Stomach smooth muscle (tissue), 2 donors: ENCODE measurements around the gene IL22.
"Not testable (repeated sequence)": the region's sequence is repeated elsewhere in the genome, so short reads cannot be mapped to it uniquely, and the experiment has no call there.

Experiments
- H3K27ac ChIP-seq: one replicate; pipeline ENCODE4 v1.7.0; 2013; ENCODE audit warnings: mild to moderate bottlenecking, low read length, inconsistent platforms
- H3K27me3 ChIP-seq, 2 donors: one replicate each; pipeline ENCODE4 v1.7.0; 2013; ENCODE audit warnings: low read length in 2 of 2; ENCODE audit not compliant: insufficient read depth in 2 of 2, control insufficient read depth in 1 of 2
- H3K36me3 ChIP-seq, 2 donors: one replicate each; pipeline ENCODE4 v1.7.0; 2013; ENCODE audit warnings: low read length in 2 of 2; ENCODE audit not compliant: control insufficient read depth in 2 of 2, insufficient read depth in 2 of 2
- H3K4me1 ChIP-seq: one replicate; pipeline ENCODE4 v1.7.0; 2013; ENCODE audit warnings: low read length; ENCODE audit not compliant: control insufficient read depth, insufficient read depth
- H3K4me3 ChIP-seq, 2 donors: one replicate each; pipeline ENCODE4 v1.7.0; 2013; ENCODE audit warnings: low read length in 2 of 2
- H3K9ac ChIP-seq, 2 donors: one replicate each; pipeline ENCODE4 v1.7.0; 2013; ENCODE audit warnings: low read length in 2 of 2, mild to moderate bottlenecking in 1 of 2
- H3K9me3 ChIP-seq, 2 donors: one replicate each; pipeline ENCODE4 v1.7.0; 2013; ENCODE audit warnings: low read length in 2 of 2; ENCODE audit not compliant: control insufficient read depth in 2 of 2
- donor health status: healthy.
- donor health status: Pancreatic carcinoma.

The IL22 gene

GRCh38 chr12:68231229-68231628 is 22.2 kb downstream of the IL22 start:
- no peaks in the 10 kb centered on the region for H3K4me1 ChIP-seq
- no peak overlapping the region for H3K4me3 ChIP-seq
- no peak overlapping the region for H3K9ac ChIP-seq
- no peaks in the 10 kb centered on the region for H3K36me3 ChIP-seq
- H3K27me3 ChIP-seq: no peaks in the 10 kb centered on the region
- H3K9me3 ChIP-seq: no peaks in the 10 kb centered on the region
- no peak overlapping the region for H3K27ac ChIP-seq

GRCh38 chr12:68229956-68230355 is 23.4 kb downstream of the IL22 start:
- no peaks in the 10 kb centered on the region for H3K4me1 ChIP-seq
- no peak overlapping the region for H3K4me3 ChIP-seq
- H3K36me3 ChIP-seq: no peaks in the 10 kb centered on the region
- no peak overlapping the region for H3K9ac ChIP-seq
- H3K27ac ChIP-seq: no peak overlapping the region
- H3K27me3 ChIP-seq: no peaks in the 10 kb centered on the region
- H3K9me3 ChIP-seq: no peaks in the 10 kb centered on the region

- peaks cover 8% of the 10 kb centered on the region for H3K4me1 ChIP-seq
- H3K9ac ChIP-seq: no peak overlapping the region
- H3K27ac ChIP-seq: no peak overlapping the region
- H3K27me3 ChIP-seq: no peaks in the 10 kb centered on the region
- no peaks in the 10 kb centered on the region for H3K9me3 ChIP-seq
- H3K36me3 ChIP-seq: no peaks in the 10 kb centered on the region
- no peak overlapping the region for H3K4me3 ChIP-seq
These were observed 26.0 kb downstream of the IL22 start for GRCh38 chr12:68227356-68227755.

DNA sequence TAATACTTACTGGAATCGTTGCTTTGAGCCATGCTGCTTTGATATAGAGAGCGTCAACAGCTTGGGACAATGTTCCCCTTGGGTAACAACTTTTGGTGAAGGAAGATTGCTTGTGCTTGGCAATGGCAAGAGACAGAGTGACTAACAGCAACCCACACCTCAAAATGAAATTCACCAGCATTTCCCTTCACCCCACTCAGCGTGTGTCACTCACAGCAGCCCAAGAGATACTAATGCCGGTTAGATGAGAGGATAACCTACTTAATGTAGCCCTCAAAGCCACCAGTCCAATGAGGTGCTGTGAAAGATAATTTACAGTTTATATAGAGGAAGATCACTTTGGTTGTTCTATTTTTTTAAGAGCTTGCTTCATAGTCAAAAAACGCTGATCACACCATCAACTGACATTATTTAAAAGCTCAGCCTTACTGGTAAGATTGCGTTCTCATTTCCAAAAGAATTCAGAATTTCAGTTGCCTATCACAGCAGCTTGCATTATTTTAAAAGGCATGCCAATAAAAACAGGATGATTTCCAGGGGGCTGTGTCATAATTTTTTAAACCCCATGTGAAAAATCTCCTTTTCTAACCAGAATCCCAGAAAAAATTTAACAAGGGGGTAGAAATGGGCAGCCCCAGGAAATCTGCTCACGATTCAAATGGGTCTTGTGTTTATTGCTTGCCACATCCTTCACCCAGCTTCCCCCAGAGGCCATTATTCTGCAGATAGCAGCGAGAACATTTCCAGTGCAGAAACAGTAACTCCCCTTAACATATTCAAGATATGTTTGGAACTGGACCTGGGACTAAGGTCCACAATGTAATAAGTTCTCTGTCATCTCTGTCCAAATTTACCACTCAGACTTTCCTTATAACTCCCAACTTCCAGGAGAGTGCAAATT is 27.6 kb downstream of the IL22 start, which contains the start of gene IL26:
TSS of gene IL26 (minus strand) at position 235 of the 901 bp plus-strand sequence. CDS start at position 181, 54 bp downstream.
- no peaks in the 10 kb centered on the region for H3K9me3 ChIP-seq
- no peaks in the 10 kb centered on the region for H3K36me3 ChIP-seq
- no peaks in the 10 kb centered on the region for H3K27me3 ChIP-seq
- no peak within 1 kb of the TSS for H3K27ac ChIP-seq
- no peak within 1 kb of the TSS for H3K9ac ChIP-seq
- H3K4me1 ChIP-seq: peaks cover 9% of the 10 kb centered on the region
- no peak within 1 kb of the TSS for H3K4me3 ChIP-seq

DNA sequence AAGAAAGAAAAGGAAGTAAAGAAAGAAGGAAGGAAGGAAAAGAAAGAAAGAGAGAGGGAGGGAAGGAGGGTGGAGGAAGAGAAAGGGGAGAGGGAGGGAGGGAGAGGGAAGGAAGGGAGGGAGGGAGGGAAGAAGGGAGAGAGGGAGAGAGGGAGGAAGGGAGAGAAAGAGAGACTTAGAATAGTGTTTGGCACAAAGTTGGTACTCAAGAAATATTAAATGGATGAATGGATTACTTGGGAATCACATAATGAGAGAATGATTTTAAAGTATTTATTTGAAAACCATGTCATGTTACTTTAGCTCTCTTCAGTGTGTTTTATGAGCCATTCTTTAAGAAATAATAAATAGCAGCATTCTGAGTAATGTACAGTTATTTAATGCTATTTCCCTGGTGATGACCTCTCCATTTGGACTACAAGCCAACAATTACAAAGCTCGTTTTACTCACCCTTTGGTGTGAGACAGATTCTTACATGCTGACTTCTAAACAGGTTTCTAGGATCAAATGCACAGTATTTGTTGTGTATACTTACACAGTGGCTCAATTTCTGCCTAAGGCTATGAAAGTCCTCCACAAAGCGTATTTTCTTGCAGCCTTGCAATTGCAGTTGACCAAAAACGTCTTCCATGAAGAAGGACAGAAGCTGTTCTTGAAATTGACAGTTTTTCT is 28.7 kb downstream of the IL22 start:
- peaks cover 9% of the 10 kb centered on the region for H3K4me1 ChIP-seq
- no peak overlapping the region for H3K4me3 ChIP-seq
- no peaks in the 10 kb centered on the region for H3K36me3 ChIP-seq
- no peaks in the 10 kb centered on the region for H3K27me3 ChIP-seq
- H3K9ac ChIP-seq: no peak overlapping the region
- H3K9me3 ChIP-seq: no peaks in the 10 kb centered on the region
- no peak overlapping the region for H3K27ac ChIP-seq

DNA sequence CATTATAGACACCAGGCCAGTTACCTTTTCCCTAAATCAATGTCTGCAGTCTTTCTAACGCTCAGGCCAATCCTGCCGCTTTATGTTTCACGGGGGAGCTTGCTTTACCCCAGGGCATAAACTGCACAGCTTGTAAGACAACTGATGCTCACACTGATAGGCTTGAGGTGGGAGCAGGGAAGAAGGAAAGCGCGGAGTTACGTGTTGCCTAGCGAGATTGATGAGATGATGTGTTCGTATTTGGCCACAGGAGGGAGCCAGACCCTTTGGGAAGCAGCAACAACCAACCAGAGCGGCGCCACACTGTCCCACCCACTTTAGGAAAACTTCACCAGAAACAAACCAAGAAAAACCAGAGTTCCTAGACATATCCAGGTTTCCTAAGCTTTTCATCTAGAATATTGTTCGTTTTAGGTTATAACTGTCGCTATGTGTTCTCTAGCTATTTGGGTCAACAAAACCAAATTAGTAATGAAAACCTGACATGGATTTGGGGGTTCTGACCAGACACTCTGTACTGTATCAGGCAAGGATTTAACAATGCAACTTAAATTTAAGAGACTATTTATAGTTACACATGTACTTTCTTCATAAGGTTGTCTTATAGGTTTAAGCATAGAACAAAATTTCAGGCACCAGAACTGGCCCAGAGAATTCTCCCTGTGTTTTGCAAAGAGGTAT is 30.2 kb downstream of the IL22 start:
- Histone ChIP-seq H3K27ac (no peak overlapping the region), H3K4me1 (peaks cover 9% of the 10 kb centered on the region), H3K27me3 (no peaks in the 10 kb centered on the region), H3K36me3 (no peaks in the 10 kb centered on the region), H3K9ac (peak overlapping the region in 1 of 2 donors; percentile 18), H3K4me3 (peak overlapping the region; percentile 18 to 57), H3K9me3 (no peaks in the 10 kb centered on the region)

DNA sequence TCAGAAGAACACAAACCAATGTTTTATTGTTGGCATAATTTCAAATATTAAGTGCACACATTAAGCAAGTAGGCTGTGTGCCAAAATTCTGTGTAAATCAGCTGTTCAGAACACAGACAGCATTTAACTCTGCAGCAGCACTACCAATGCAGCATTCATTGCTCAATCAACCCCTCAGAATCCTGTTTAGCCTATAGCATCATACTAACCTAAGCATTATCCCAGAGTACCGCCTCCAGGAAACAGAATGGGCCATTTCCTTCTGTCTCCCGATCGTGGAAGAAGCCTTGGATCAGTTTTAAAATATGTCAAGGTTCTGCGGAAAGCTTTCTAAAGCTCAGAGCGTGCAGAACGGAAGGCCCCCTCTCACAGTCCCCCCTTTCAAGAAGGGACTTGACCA is 31.1 kb downstream of the IL22 start:
- Histone ChIP-seq H3K4me3 (no peak overlapping the region), H3K9ac (no peak overlapping the region), H3K27me3 (no peaks in the 10 kb centered on the region), H3K9me3 (no peaks in the 10 kb centered on the region), H3K36me3 (no peaks in the 10 kb centered on the region), H3K27ac (no peak overlapping the region), H3K4me1 (peaks cover 9% of the 10 kb centered on the region)

DNA sequence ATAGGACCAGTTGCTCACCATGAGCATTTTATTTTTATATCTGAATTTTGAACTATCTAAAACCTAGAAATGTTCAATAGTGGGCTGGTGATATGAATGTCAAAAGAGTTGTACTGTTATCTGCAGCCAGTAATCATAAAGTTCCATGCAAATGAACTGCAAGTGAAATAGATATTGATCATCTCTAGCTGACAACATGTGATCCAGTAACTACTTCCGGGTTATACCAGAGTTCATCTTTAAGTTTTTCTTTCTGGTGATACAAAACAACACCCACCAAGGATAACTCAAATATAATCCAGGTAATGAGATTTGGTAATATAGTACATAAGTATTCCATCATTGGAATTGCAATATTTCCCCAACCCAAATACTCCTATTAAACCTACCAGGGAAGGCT is 31.9 kb downstream of the IL22 start:
- Histone ChIP-seq H3K9me3 (no peaks in the 10 kb centered on the region), H3K4me1 (peaks cover 9% of the 10 kb centered on the region), H3K27ac (no peak overlapping the region), H3K9ac (no peak overlapping the region), H3K27me3 (peaks cover 0 to 5% of the 10 kb centered on the region in 2 donors), H3K4me3 (no peak overlapping the region), H3K36me3 (no peaks in the 10 kb centered on the region)

DNA sequence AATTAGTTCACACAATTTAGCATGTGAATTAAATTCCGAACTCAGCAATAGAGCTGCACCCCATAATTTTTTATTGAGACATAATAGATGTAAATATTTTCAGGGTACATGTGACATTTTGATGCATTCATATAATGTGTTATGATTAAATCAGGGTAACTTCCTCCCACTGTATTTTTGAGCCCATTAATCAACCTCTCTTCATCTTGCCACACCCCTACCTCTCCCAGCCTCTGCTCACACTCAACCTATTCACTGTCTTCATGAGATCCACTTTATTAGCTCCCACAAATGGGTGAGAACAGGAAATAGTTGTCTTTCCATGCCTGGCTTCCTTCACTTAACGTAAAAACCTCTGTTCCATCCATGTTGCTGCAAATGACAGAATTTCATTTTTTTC is 42.5 kb downstream of the IL22 start:
- Histone ChIP-seq H3K36me3 (no peaks in the 10 kb centered on the region), H3K27ac (no peak overlapping the region), H3K9me3 (no peaks in the 10 kb centered on the region), H3K4me3 (no peak overlapping the region), H3K9ac (no peak overlapping the region), H3K27me3 (no peaks in the 10 kb centered on the region), H3K4me1 (no peaks in the 10 kb centered on the region)

DNA sequence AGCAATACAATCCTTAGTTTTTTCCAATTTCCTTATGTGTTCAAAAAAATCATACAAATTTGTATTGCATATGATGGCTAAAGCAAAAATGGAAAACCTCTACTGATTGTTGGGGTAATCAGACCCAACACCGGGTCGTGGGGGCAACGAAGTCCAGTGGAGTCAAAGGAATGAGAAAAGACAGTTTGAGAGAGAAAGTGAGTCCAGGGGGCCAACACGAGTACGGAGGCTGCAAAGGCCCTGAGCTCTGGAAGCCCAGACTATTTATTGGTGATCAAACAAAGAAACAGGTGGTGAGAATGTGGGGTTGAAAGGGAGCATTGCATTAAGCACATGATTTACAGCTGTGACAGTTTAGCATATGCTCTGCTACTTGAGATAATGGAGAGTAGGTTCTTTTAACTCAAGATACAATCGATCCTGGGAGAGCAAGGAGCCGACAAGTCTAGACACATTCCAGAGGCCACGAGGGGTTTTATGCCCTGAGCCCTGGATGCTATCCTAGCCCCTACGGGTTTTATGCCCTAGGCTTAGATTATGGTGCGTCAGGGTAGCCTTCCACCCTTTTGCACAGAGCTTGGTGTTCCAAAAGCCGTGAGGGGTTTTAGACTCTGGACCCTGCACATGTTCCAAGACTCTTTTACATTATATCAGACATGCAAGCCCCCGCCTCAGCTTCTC is 44.2 kb downstream of the IL22 start:
- H3K27ac ChIP-seq, H3K36me3 ChIP-seq, H3K9ac ChIP-seq, H3K27me3 ChIP-seq, H3K4me1 ChIP-seq, H3K9me3 ChIP-seq, H3K4me3 ChIP-seq: not testable (repeated sequence)
